Gastroesophageal sphincter (tissue), 3 donors: ENCODE measurements around the gene RAB9B.

Experiments used
- POLR2A ChIP-seq, 2 donors: fragments of 450-650 bp; IDR thresholded peaks; one replicate each; pipeline ENCODE4 v1.6.1; 2017; ENCODE audit warnings: antibody characterized with exemption in 2 of 2, mild to moderate bottlenecking in 2 of 2, moderate library complexity in 1 of 2
- TF ChIP-seq, protein P1 (sequence below), 4 experiments: fragments of 200-600 bp in 2 of 4; fragments of 450-650 bp in 2 of 4; sonication (generic) in 1 of 4; IDR thresholded peaks; one replicate each; pipeline ENCODE4 v1.5.1; 2017 to 2019; ENCODE audit warnings: antibody characterized with exemption in 4 of 4, mild to moderate bottlenecking in 2 of 4, moderate library complexity in 2 of 4

DNA sequence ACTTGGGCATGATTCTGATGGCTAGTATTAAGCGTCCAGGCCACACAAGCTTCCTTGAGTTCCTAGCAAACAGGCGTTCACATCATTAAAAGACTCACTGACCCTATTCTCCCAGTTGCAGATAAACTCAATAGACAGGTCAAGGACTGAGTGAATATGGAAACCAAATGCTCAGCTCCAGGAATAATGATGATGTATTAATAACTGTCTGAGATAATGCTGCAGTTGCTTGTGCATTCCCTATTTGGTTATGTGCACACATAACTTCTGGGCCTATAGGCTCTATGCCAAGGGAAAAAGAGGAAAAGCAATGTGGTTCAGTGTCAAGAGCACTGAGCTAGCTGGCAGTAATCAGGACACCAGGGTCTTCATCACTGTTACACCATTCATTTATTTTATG, 3.5 kb downstream of the RAB9B start:
- TF ChIP-seq, protein P1, sequence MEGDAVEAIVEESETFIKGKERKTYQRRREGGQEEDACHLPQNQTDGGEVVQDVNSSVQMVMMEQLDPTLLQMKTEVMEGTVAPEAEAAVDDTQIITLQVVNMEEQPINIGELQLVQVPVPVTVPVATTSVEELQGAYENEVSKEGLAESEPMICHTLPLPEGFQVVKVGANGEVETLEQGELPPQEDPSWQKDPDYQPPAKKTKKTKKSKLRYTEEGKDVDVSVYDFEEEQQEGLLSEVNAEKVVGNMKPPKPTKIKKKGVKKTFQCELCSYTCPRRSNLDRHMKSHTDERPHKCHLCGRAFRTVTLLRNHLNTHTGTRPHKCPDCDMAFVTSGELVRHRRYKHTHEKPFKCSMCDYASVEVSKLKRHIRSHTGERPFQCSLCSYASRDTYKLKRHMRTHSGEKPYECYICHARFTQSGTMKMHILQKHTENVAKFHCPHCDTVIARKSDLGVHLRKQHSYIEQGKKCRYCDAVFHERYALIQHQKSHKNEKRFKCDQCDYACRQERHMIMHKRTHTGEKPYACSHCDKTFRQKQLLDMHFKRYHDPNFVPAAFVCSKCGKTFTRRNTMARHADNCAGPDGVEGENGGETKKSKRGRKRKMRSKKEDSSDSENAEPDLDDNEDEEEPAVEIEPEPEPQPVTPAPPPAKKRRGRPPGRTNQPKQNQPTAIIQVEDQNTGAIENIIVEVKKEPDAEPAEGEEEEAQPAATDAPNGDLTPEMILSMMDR (IDR thresholded peaks at IDR 0.05): no peak
- no peak for TF ChIP-seq POLR2A (IDR thresholded peaks at IDR 0.05)
